Measurements from ENCODE around the gene PIK3R4.
A peak's percentile ranks its signal among the peaks of the same experiment; 100 is the strongest.

The PIK3R4 gene

DNA sequence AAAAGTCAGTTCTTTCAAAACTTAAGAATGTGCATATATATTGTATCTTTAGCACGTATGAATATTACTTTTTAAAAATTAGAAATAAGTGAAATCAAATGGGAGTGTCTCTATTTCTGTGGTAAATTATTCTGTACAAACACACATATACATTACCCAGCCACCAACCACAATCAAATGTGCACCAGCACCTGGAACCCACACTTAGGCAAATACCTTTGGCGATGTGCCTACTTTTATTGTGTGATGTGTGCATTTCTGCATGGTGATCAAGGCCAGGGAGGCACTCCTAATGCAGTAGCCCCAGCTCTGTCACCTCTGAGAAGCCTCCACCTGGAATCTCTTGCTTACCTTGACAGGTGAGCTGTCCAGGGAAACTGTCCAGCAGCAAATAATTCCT is 76.9 kb downstream of the PIK3R4 start:
- peaks cover 6% of the 10 kb centered on the region for H3K36me3 Mint-ChIP-seq (ENCODE audit: insufficient read depth)
- no peaks in the 10 kb centered on the region for H3K27me3 Mint-ChIP-seq
- H3K27ac Mint-ChIP-seq (ENCODE audit: low read depth): no peak overlapping the region
- no peaks in the 10 kb centered on the region for H3K4me1 Mint-ChIP-seq
- no peaks in the 10 kb centered on the region for H3K9me3 Mint-ChIP-seq
- DNase-seq (ENCODE audit: low spot score in 2 of 2) (no peak), ATAC-seq (replicated peaks; ENCODE audit: extremely low read depth, poor library complexity, severe bottlenecking) (no peak)
- H3K4me3 Mint-ChIP-seq: no peak overlapping the region

DNA sequence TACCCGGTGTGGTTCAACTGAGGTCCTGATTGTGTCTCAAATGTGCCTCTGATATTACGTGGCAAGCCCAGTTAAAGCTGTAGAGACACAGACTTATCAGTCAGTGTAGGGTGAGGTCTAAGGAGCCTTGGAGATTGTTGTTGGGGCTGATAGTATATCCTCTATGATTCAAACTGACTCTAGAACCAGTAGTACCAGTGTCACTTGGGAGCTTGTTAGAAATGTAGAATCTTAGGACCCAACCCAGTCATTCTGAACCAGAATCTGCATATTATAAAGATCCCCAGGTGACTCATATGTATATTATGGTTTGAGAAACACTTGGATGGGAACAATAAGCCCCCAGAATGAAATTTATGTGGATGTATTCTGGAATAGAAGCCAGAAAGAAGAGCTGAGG is 83.5 kb downstream of the PIK3R4 start:
- no peak for DNase-seq (ENCODE audit: low spot score in 2 of 2)
- H3K4me3 Mint-ChIP-seq: no peak overlapping the region

DNA sequence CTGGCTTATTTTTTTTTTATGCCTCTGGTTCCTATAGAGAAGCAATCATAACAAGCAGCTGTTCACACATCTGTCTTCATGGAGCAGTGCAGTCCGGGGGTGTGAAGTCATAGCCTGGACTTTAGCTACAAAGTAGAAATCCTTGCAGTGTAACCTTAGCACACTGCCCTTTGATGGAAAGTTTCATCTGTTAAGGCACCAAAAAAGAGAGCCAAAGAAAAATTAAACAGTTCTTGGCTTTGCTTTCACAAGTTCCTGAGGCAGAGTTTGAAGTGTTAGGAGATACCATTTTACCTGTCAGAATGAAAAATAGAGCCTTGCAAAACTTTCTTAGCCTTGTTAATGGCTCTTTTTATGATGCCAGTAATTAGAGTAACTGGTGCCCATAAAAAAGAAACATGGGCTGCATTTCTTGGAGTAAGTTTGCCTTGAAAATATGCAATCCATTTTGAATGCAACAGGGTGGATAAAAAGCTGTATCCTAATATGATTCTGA is 84.1 kb downstream of the PIK3R4 start:
- peaks cover 1% of the 10 kb centered on the region for H3K36me3 Mint-ChIP-seq (ENCODE audit: insufficient read depth)
- ATAC-seq (replicated peaks; ENCODE audit: extremely low read depth, poor library complexity, severe bottlenecking): no peak

More for the DNA sequence above, 83.5 kb downstream of the PIK3R4 start:
- no peak for ATAC-seq (replicated peaks; ENCODE audit: extremely low read depth, poor library complexity, severe bottlenecking)
- Mint-ChIP-seq H3K36me3 (ENCODE audit: insufficient read depth) (peaks cover 1% of the 10 kb centered on the region), H3K4me1 (no peaks in the 10 kb centered on the region), H3K27ac (ENCODE audit: low read depth) (no peak overlapping the region), H3K9me3 (no peaks in the 10 kb centered on the region), H3K27me3 (no peaks in the 10 kb centered on the region)

DNA sequence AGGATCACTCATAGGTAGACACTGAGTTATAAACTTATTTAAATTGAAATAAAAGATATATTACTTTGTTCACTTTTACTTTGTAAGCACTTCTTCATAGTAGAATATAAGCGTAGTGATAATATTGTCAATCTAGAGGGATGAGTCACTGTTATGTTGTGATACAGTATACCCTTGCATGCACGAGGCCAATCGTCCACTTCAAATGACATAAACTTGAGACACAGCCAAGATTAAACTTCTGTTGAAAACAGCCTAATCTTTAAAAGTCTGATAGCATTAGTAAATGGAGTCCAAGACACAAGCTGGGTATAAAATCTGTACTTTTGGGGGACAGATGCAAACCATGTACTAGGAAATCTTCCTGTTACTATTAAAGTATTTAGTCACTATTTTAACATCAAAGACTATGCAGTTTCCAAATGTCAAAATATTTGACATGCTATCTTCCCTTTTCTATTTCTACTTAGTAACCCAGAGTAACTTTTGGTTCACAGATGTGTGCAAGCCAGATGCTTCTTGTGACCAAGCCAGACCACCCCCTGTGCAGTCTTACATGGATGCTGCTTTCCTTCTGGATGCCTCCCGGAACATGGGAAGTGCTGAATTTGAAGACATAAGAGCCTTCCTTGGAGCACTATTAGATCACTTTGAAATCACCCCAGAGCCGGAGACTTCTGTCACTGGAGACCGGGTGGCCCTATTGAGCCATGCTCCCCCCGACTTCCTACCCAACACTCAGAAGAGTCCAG is 85.3 kb downstream of the PIK3R4 start:
- no peaks in the 10 kb centered on the region for H3K4me1 Mint-ChIP-seq
- no peaks in the 10 kb centered on the region for H3K9me3 Mint-ChIP-seq
- ATAC-seq (replicated peaks; ENCODE audit: extremely low read depth, poor library complexity, severe bottlenecking) (no peak), DNase-seq (ENCODE audit: low spot score in 2 of 2) (no peak)
- H3K27me3 Mint-ChIP-seq: no peaks in the 10 kb centered on the region
- H3K4me3 Mint-ChIP-seq: no peak overlapping the region
- H3K27ac Mint-ChIP-seq (ENCODE audit: low read depth): no peak overlapping the region
- H3K36me3 Mint-ChIP-seq (ENCODE audit: insufficient read depth): peaks cover 1% of the 10 kb centered on the region

More for the DNA sequence above, 84.1 kb downstream of the PIK3R4 start:
- Mint-ChIP-seq H3K9me3 (no peaks in the 10 kb centered on the region), H3K4me3 (no peak overlapping the region), H3K4me1 (no peaks in the 10 kb centered on the region), H3K27ac (ENCODE audit: low read depth) (no peak overlapping the region), H3K27me3 (no peaks in the 10 kb centered on the region)
- no peak for DNase-seq (ENCODE audit: low spot score in 2 of 2)

DNA sequence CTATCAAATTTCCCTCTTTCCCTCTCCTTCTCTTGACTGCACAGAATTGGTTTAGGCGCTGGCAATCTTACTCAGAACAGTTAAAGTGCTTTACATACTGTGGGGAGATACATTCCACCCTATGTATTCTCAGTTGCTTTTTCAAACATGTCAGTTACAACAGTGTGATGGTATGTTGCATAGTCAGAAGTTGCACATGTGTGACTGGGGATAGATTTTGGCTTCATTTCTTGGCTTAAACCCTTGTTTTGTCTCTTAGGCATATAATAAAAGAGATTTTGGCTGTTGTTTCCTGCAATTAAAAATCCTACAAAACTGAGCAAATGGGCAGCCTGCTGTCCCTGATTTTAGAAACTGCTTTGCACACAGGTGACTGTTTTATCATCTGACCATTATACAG is 86.7 kb downstream of the PIK3R4 start:
- DNase-seq (ENCODE audit: low spot score in 2 of 2): no peak
- Mint-ChIP-seq H3K27ac (ENCODE audit: low read depth) (no peak overlapping the region), H3K27me3 (no peaks in the 10 kb centered on the region), H3K36me3 (ENCODE audit: insufficient read depth) (no peaks in the 10 kb centered on the region), H3K4me3 (no peak overlapping the region), H3K9me3 (no peaks in the 10 kb centered on the region), H3K4me1 (no peaks in the 10 kb centered on the region)
- ATAC-seq (replicated peaks; ENCODE audit: extremely low read depth, poor library complexity, severe bottlenecking): no peak

DNA sequence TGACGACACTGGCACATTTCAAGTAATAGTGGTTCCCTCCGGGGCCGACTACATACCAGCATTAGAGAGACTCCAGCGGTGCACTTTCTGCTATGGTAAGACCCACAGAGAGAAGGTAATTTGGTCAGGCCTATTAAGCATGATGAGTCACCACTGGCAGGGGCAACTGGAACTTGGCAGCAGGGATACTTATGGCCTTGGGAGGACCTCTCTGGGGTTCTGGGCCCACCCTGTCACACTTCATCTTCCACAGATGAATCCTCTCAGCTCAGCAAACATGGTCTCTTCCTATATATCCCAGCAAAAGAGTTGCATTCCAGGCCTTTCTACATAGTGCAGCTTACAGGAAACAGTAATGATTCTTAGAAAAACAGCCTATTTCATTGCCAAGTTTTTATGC is 88.0 kb downstream of the PIK3R4 start:
- ATAC-seq (replicated peaks; ENCODE audit: extremely low read depth, poor library complexity, severe bottlenecking) (no peak), DNase-seq (ENCODE audit: low spot score in 2 of 2) (no peak)
- Mint-ChIP-seq H3K4me1 (no peaks in the 10 kb centered on the region), H3K27me3 (no peaks in the 10 kb centered on the region), H3K4me3 (no peak overlapping the region), H3K27ac (ENCODE audit: low read depth) (peak overlapping the region; percentile 49), H3K9me3 (no peaks in the 10 kb centered on the region), H3K36me3 (ENCODE audit: insufficient read depth) (no peaks in the 10 kb centered on the region)

DNA sequence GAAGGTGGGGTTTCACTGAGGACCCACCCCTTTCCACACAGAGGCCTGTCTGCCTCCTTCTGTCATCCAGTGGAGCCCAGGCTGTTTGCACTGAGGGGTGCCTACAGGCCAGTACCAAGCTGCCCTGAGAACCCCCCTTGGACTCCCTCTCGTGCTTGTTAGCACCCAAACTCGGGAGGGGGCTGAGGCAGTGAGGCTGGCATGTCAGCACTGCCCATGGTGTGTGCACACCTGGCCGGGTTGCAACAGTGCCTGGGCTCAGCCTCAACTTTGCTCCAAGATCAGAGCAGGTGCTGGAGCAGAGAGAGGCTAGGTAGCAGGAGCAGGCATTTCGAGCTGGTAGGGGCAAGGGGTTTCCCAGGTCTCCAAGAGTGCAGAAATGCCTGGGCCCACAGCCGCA is 90.0 kb downstream of the PIK3R4 start:
- ATAC-seq (replicated peaks; ENCODE audit: extremely low read depth, poor library complexity, severe bottlenecking) (no peak), DNase-seq (ENCODE audit: low spot score in 2 of 2) (no peak)
- Mint-ChIP-seq H3K9me3 (no peaks in the 10 kb centered on the region), H3K27me3 (no peaks in the 10 kb centered on the region), H3K4me1 (no peaks in the 10 kb centered on the region), H3K36me3 (ENCODE audit: insufficient read depth) (no peaks in the 10 kb centered on the region), H3K27ac (ENCODE audit: low read depth) (no peak overlapping the region), H3K4me3 (no peak overlapping the region)

DNA sequence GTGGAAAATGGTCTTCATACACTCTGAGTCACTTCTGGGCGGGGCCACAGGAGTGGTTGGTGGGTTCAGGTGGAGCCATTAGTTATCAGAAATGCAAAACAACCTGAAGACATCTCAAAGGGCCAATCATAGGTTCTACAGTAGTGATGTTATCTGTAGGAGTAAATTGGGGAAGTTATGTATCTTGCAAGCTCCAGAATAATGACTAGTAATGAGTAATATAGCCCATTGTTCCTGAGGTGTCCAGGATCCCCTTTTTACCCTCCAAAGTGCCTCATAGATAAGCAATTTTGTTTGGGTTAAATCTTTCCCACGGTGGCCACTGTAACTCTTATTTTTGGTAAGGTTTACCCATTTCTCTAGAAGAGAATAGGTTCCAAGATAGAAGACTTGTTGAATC is 91.7 kb downstream of the PIK3R4 start:
- no peak overlapping the region for H3K4me3 Mint-ChIP-seq
- H3K36me3 Mint-ChIP-seq (ENCODE audit: insufficient read depth): no peaks in the 10 kb centered on the region
- no peak overlapping the region for H3K27ac Mint-ChIP-seq (ENCODE audit: low read depth)
- ATAC-seq (replicated peaks; ENCODE audit: extremely low read depth, poor library complexity, severe bottlenecking): no peak
- no peak for DNase-seq (ENCODE audit: low spot score in 2 of 2)
- H3K4me1 Mint-ChIP-seq: no peaks in the 10 kb centered on the region
- no peaks in the 10 kb centered on the region for H3K9me3 Mint-ChIP-seq
- H3K27me3 Mint-ChIP-seq: no peaks in the 10 kb centered on the region

DNA sequence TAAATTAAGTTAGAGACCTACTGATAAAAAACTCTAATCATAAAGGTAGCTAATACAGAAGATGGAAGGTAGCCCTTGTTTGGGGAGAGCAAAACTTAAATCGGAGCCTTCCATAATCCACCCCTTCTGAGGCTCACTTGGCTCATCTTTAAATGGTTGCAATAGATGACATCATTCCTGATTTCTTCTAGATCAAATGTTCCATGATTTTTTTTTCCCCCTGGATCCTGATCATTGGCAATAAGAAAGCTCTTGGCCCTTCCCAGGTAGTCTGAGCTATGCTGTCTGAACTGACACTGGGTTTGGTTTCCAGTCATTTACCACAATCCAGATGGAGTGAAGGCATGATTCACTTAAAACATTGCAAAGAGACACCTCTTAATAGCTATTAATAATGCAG is 92.5 kb downstream of the PIK3R4 start:
- ATAC-seq (replicated peaks; ENCODE audit: extremely low read depth, poor library complexity, severe bottlenecking): no peak
- DNase-seq (ENCODE audit: low spot score in 2 of 2): no peak
- no peaks in the 10 kb centered on the region for H3K27me3 Mint-ChIP-seq
- no peaks in the 10 kb centered on the region for H3K4me1 Mint-ChIP-seq
- H3K4me3 Mint-ChIP-seq: no peak overlapping the region
- H3K9me3 Mint-ChIP-seq: no peaks in the 10 kb centered on the region
- no peaks in the 10 kb centered on the region for H3K36me3 Mint-ChIP-seq (ENCODE audit: insufficient read depth)
- no peak overlapping the region for H3K27ac Mint-ChIP-seq (ENCODE audit: low read depth)

DNA sequence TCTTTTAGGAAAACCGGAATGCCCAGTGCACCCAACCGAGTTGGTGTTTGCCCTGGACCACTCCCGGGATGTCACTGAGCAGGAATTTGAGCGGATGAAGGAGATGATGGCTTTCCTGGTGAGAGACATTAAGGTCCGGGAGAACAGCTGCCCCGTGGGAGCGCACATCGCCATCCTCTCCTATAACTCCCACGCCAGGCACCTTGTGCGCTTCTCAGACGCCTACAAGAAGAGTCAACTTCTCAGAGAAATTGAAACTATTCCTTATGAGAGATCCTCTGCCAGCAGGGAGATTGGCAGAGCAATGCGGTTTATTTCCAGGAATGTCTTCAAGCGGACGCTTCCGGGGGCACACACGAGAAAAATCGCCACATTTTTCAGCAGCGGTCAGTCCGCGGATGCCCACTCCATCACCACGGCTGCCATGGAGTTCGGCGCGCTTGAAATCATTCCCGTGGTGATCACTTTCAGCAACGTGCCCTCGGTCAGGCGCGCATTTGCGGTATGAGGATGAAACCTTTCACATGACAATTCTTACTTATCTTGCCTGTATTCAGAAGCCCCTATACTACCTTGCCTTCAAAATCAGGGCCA is 97.5 kb downstream of the PIK3R4 start:
- H3K36me3 Mint-ChIP-seq (ENCODE audit: insufficient read depth): no peaks in the 10 kb centered on the region
- no peaks in the 10 kb centered on the region for H3K4me1 Mint-ChIP-seq
- H3K27ac Mint-ChIP-seq (ENCODE audit: low read depth): no peak overlapping the region
- ATAC-seq (replicated peaks; ENCODE audit: extremely low read depth, poor library complexity, severe bottlenecking): no peak
- no peaks in the 10 kb centered on the region for H3K27me3 Mint-ChIP-seq
- no peak overlapping the region for H3K4me3 Mint-ChIP-seq
- DNase-seq (ENCODE audit: low spot score in 2 of 2): no peak
- no peaks in the 10 kb centered on the region for H3K9me3 Mint-ChIP-seq

DNA sequence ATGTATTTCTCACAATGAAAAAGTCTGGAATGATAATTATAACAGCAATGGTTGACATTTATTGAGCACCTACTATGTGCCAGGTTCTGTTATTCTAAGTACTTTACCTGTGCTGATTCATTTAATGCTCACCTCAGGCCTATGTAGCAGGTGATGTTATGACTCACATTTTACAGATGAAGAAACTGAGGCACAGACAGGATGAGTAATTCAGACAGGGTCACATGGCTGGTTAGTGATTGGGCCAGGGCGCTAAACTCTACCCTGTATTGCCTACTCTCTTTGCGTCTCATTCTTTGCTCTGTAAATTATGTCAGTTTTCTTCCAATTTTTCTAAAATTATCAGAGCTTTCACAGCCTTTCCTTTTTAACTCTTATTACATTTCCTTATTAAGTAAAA is 98.3 kb downstream of the PIK3R4 start:
- Mint-ChIP-seq H3K27me3 (peaks cover 5% of the 10 kb centered on the region), H3K9me3 (no peaks in the 10 kb centered on the region), H3K27ac (ENCODE audit: low read depth) (no peak overlapping the region), H3K36me3 (ENCODE audit: insufficient read depth) (no peaks in the 10 kb centered on the region), H3K4me3 (no peak overlapping the region), H3K4me1 (no peaks in the 10 kb centered on the region)
- ATAC-seq (replicated peaks; ENCODE audit: extremely low read depth, poor library complexity, severe bottlenecking) (no peak), DNase-seq (ENCODE audit: low spot score in 2 of 2) (no peak)

DNA sequence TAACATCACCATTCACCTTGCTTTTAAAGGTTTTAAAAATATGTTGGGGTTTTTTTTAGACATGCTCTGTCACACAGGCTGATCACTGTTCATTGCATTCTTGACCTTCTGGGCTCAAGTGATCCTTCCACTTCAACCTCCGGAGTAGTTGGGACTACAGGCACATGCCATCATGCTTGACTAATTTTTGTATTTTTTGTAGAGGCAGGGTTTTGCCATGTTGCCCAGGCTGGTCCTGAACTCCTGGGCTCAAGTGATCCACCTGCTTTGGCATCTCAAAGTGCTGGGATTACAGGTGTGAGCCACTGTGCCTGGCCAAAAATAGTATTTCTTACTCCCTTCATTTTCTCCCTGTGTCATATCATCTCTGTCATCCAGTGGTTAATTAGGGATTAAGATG is 101.4 kb downstream of the PIK3R4 start:
- Mint-ChIP-seq H3K27me3 (peaks cover 21% of the 10 kb centered on the region), H3K36me3 (ENCODE audit: insufficient read depth) (peaks cover 1% of the 10 kb centered on the region), H3K9me3 (no peaks in the 10 kb centered on the region), H3K4me1 (no peaks in the 10 kb centered on the region), H3K27ac (ENCODE audit: low read depth) (no peak overlapping the region), H3K4me3 (no peak overlapping the region)
- DNase-seq (ENCODE audit: low spot score in 2 of 2) (no peak), ATAC-seq (replicated peaks; ENCODE audit: extremely low read depth, poor library complexity, severe bottlenecking) (no peak)

DNA sequence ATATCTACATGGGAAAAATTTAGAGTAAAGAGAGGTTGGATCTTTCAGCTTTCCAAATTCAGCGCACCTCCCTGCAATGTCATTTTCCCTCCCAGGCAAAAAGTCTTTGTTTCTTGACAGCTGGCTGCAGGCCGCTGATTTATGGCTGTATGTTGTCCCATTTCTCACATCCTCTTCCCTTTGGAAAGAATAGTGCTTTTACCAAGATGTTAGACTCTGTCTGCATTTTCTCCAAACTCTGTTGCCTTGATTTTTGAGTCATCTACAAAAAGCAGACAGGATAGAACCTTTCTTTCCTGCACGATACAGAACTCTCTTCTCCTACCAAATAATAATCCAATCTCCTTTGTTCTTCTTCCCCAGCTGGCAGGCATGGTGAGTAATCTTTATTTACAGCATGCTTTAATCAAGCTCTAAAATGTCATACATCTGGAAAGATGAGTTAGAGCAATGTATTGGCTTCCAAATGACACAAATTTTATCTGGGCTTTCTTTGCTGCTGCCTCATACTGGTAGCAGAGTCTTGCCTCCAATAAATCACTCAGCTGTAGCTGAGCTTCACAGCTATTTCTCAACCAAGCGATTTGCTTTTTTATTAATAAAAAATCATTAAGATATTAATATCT is 101.9 kb downstream of the PIK3R4 start:
- H3K27ac Mint-ChIP-seq (ENCODE audit: low read depth): no peak overlapping the region
- H3K9me3 Mint-ChIP-seq: no peaks in the 10 kb centered on the region
- H3K36me3 Mint-ChIP-seq (ENCODE audit: insufficient read depth): peaks cover 1% of the 10 kb centered on the region
- H3K4me1 Mint-ChIP-seq: no peaks in the 10 kb centered on the region
- DNase-seq (ENCODE audit: low spot score in 2 of 2) (no peak), ATAC-seq (replicated peaks; ENCODE audit: extremely low read depth, poor library complexity, severe bottlenecking) (no peak)
- peaks cover 21% of the 10 kb centered on the region for H3K27me3 Mint-ChIP-seq
- H3K4me3 Mint-ChIP-seq: no peak overlapping the region

Measured in central memory CD8-positive, alpha-beta T cell (primary cell).